ENCODE data around the gene TRAF1. TPM values are rescaled to one million over a fixed set of nuclear protein-coding genes. Genes with fewer than 3 reads are reported as not detected.

Gene TRAF1
- total RNA-seq, 1 experiment from 2014 or later: 4.7 TPM

GRCh38 chr9:120866651-120867050, 59.9 kb downstream of the TRAF1 start:
- TF ChIP-seq POLR2AphosphoS5 (IDR thresholded peaks at IDR 0.05; ENCODE audit: low read depth, low read length) (no peak), REST (IDR thresholded peaks at IDR 0.05; ENCODE audit: insufficient read depth in 1 of 2, low read depth in 2 of 2, low read length in 1 of 2) (no peak), SIN3A (IDR thresholded peaks at IDR 0.05; ENCODE audit: borderline replicate concordance, insufficient read depth, low read depth, low read length) (no peak), CTCF (IDR thresholded peaks at IDR 0.05) (no peak), TCF7L2 (IDR thresholded peaks at IDR 0.05; ENCODE audit: low read depth, low read length) (no peak)
- BruUV-seq (replicated peaks): no TSS peak
- ChIA-PET POLR2A (no interaction called here), CTCF (no interaction called here)
- ATAC-seq (no peak), DNase-seq (ENCODE audit: low read depth, low spot score) (no peak)
- intact Hi-C loops (cut with micrococcal nuclease; ENCODE audit: unreplicated experiment) (no loop called here), in situ Hi-C loops (cut with HindIII; ENCODE audit: low pct_unique_long_range_greater_than_20kb, low sequenced_read_pairs) (no loop called here)
- no peak overlapping the region for H3K27ac ChIP-seq (ENCODE audit: low read length)
- peaks cover 5% of the 10 kb centered on the region; the same call in 1 of the 2 replicates for H3K36me3 ChIP-seq (ENCODE audit: control insufficient read depth, insufficient read depth, low read length)
- no peak overlapping the region for H3K4me3 ChIP-seq (ENCODE audit: low read depth in 2 of 2, low read length in 2 of 2)
- no peaks in the 10 kb centered on the region for H3K27me3 ChIP-seq (ENCODE audit: control insufficient read depth, insufficient read depth, low read length)
- H3K4me1 ChIP-seq (ENCODE audit: control insufficient read depth, insufficient read depth, low read length): peaks cover 16% of the 10 kb centered on the region
- no peaks in the 10 kb centered on the region for H3K9me3 ChIP-seq (ENCODE audit: control insufficient read depth, insufficient read depth, low read depth, low read length)

- intact Hi-C loops (cut with micrococcal nuclease; ENCODE audit: unreplicated experiment): no loop called here
- CTCF ChIA-PET: no interaction called here
- peaks cover 2% of the 10 kb centered on the region; the same call in 1 of the 2 replicates for H3K36me3 ChIP-seq (ENCODE audit: control insufficient read depth, insufficient read depth, low read length)
These were observed 60.8 kb downstream of the TRAF1 start for GRCh38 chr9:120865809-120866208.

More at GRCh38 chr9:120865809-120866208, 60.8 kb downstream of the TRAF1 start:
- peaks cover 16% of the 10 kb centered on the region for H3K4me1 ChIP-seq (ENCODE audit: control insufficient read depth, insufficient read depth, low read length)
- H3K27ac ChIP-seq (ENCODE audit: low read length): no peak overlapping the region
- POLR2A ChIA-PET: no interaction called here
- H3K9me3 ChIP-seq (ENCODE audit: control insufficient read depth, insufficient read depth, low read depth, low read length): no peaks in the 10 kb centered on the region
- DNase-seq (ENCODE audit: low read depth, low spot score) (no peak), ATAC-seq (no peak)
- no peaks in the 10 kb centered on the region for H3K27me3 ChIP-seq (ENCODE audit: control insufficient read depth, insufficient read depth, low read length)
- no peak overlapping the region for H3K4me3 ChIP-seq (ENCODE audit: low read depth in 2 of 2, low read length in 2 of 2)
- in situ Hi-C loops (cut with HindIII; ENCODE audit: low pct_unique_long_range_greater_than_20kb, low sequenced_read_pairs): no loop called here
- no peak for TF ChIP-seq TCF7L2 (IDR thresholded peaks at IDR 0.05; ENCODE audit: low read depth, low read length)
- no peak for TF ChIP-seq POLR2AphosphoS5 (IDR thresholded peaks at IDR 0.05; ENCODE audit: low read depth, low read length)
- TF ChIP-seq CTCF (IDR thresholded peaks at IDR 0.05): no peak
- TF ChIP-seq REST (IDR thresholded peaks at IDR 0.05; ENCODE audit: insufficient read depth in 1 of 2, low read depth in 2 of 2, low read length in 1 of 2): no peak
- TF ChIP-seq SIN3A (IDR thresholded peaks at IDR 0.05; ENCODE audit: borderline replicate concordance, insufficient read depth, low read depth, low read length): no peak
- no TSS peak for BruUV-seq (replicated peaks)

Data from Panc1 (cell line).